NCI-H1930 (cell line): ENCODE results near the gene GGT1.
"Not testable (repeated sequence)": the region's sequence is repeated elsewhere in the genome, so short reads cannot be mapped to it uniquely, and the experiment has no call there.

Experiments used
- DNase-seq, 2 experiments: peaks; one replicate each; lab custom pipeline; 2025; lab: John Stamatoyannopoulos, UW

GGT1 gene

GRCh38 chr22:24599958-24600715 lies 2.9 kb upstream of the GGT1 start:
- not testable (repeated sequence) for DNase-seq

- no peak for DNase-seq
Measured at GRCh38 chr22:24601217-24602104, 1.5 kb upstream of the GGT1 start.

GRCh38 chr22:24602105-24602749 lies 766 bp upstream of the GGT1 start:
- not testable (repeated sequence) for DNase-seq

- peak in 1 of 2 experiments; percentile 23 for DNase-seq
Measured at GRCh38 chr22:24603770-24604629, 1.0 kb downstream of the GGT1 start.

- not testable (repeated sequence) for DNase-seq
Measured at GRCh38 chr22:24606340-24606739, 3.3 kb downstream of the GGT1 start.

GRCh38 chr22:24607429-24607983 lies 4.5 kb downstream of the GGT1 start:
- not testable (repeated sequence) for DNase-seq

- not testable (repeated sequence) for DNase-seq
Measured at GRCh38 chr22:24608327-24608726, 5.3 kb downstream of the GGT1 start.

- DNase-seq, result not testable (repeated sequence)
Measured at GRCh38 chr22:24609888-24610287, 6.9 kb downstream of the GGT1 start.

- DNase-seq, result not testable (repeated sequence)
Measured at GRCh38 chr22:24614794-24615193, 11.8 kb downstream of the GGT1 start.

- not testable (repeated sequence) for DNase-seq
Measured at GRCh38 chr22:24621244-24621643, 18.3 kb downstream of the GGT1 start.

GRCh38 chr22:24622596-24622995 lies 19.6 kb downstream of the GGT1 start:
- DNase-seq, result not testable (repeated sequence)

GRCh38 chr22:24627911-24628310 lies 24.9 kb downstream of the GGT1 start:
- DNase-seq, result not testable (repeated sequence)

GRCh38 chr22:24629069-24629468 lies 26.1 kb downstream of the GGT1 start:
- peak in 1 of 2 experiments; percentile 1 for DNase-seq

- not testable (repeated sequence) for DNase-seq
Measured at GRCh38 chr22:24630812-24631427, 27.9 kb downstream of the GGT1 start.

GRCh38 chr22:24631430-24632122 lies 28.6 kb downstream of the GGT1 start:
- DNase-seq, result not testable (repeated sequence)

- not testable (repeated sequence) for DNase-seq
Measured at GRCh38 chr22:24632642-24633041, 29.6 kb downstream of the GGT1 start.

GRCh38 chr22:24633231-24634023 lies 30.4 kb downstream of the GGT1 start:
- DNase-seq, result not testable (repeated sequence)

- DNase-seq, result not testable (repeated sequence)
Measured at GRCh38 chr22:24634776-24635389, 31.9 kb downstream of the GGT1 start.

GRCh38 chr22:24636513-24636912 lies 33.5 kb downstream of the GGT1 start:
- DNase-seq, result not testable (repeated sequence)
